Mesodermal cell (in vitro differentiated cells): Measurements from ENCODE around the gene TCF12.
"Not testable (repeated sequence)": the region's sequence is repeated elsewhere in the genome, so short reads cannot be mapped to it uniquely, and the experiment has no call there.

Experiments used
- H3K27ac ChIP-seq: 2 replicates; pipeline ENCODE4 v1.7.0; 2013; ENCODE audit warnings: mild to moderate bottlenecking, low read depth, low read length, moderate library complexity; ENCODE audit not compliant: severe bottlenecking
- H3K36me3 ChIP-seq: 2 replicates; pipeline ENCODE4 v1.7.1; 2013; ENCODE audit warnings: mild to moderate bottlenecking, low read length, moderate library complexity; ENCODE audit not compliant: control insufficient read depth, insufficient read depth
- H3K4me1 ChIP-seq: one replicate; pipeline ENCODE4 v1.7.1; 2013; ENCODE audit warnings: mild to moderate bottlenecking, low read length; ENCODE audit not compliant: insufficient read depth, control insufficient read depth, poor library complexity, severe bottlenecking
- H3K4me3 ChIP-seq: 2 replicates; pipeline ENCODE4 v1.7.0; 2013; ENCODE audit warnings: low read length, control low read depth, mild to moderate bottlenecking; ENCODE audit not compliant: insufficient read depth, poor library complexity, severe bottlenecking; ENCODE audit errors: extremely low read depth
- H3K9me3 ChIP-seq: 2 replicates; pipeline ENCODE4 v1.7.1; 2013; ENCODE audit warnings: mild to moderate bottlenecking, low read length, moderate library complexity; ENCODE audit not compliant: control insufficient read depth
- WGBS, 2 experiments: methylation state at CpG; one replicate each; pipeline ENCODE4 v1.1.5; 2013; ENCODE audit warnings: missing lambda C conversion rate in 2 of 2; ENCODE audit not compliant: insufficient coverage in 2 of 2; 5-methylcytosine and 5-hydroxymethylcytosine counted together

Gene TCF12

GRCh38 chr15:56991017-56991416 lies 72.6 kb downstream of the TCF12 start:
- no peaks in the 10 kb centered on the region for H3K4me1 ChIP-seq
- no peak overlapping the region for H3K4me3 ChIP-seq
- WGBS, 2 experiments = 80 to 100% methylated on average over 1 to 3 of the region's 6 CpGs
- peaks cover 8% of the 10 kb centered on the region for H3K36me3 ChIP-seq
- no peaks in the 10 kb centered on the region for H3K9me3 ChIP-seq
- no peak overlapping the region for H3K27ac ChIP-seq

GRCh38 chr15:56992725-56993124 lies 74.3 kb downstream of the TCF12 start:
- Histone ChIP-seq H3K36me3 (peaks cover 8% of the 10 kb centered on the region), H3K27ac (no peak overlapping the region), H3K4me1 (no peaks in the 10 kb centered on the region), H3K4me3 (no peak overlapping the region), H3K9me3 (no peaks in the 10 kb centered on the region)
- WGBS, 2 experiments = 83 to 100% methylated on average over 1 of the region's 3 CpGs

GRCh38 chr15:56994280-56994679 lies 75.8 kb downstream of the TCF12 start:
- H3K4me3 ChIP-seq = no peak overlapping the region
- H3K4me1 ChIP-seq = no peaks in the 10 kb centered on the region
- H3K9me3 ChIP-seq = no peaks in the 10 kb centered on the region
- peaks cover 8% of the 10 kb centered on the region for H3K36me3 ChIP-seq
- H3K27ac ChIP-seq = no peak overlapping the region

GRCh38 chr15:56996093-56996492 lies 77.6 kb downstream of the TCF12 start:
- Histone ChIP-seq H3K4me3 (no peak overlapping the region), H3K4me1 (no peaks in the 10 kb centered on the region), H3K27ac (no peak overlapping the region), H3K9me3 (no peaks in the 10 kb centered on the region), H3K36me3 (peaks cover 8% of the 10 kb centered on the region)

- Histone ChIP-seq H3K4me3 (no peak overlapping the region), H3K27ac (no peak overlapping the region), H3K36me3 (peaks cover 8% of the 10 kb centered on the region), H3K4me1 (no peaks in the 10 kb centered on the region), H3K9me3 (no peaks in the 10 kb centered on the region)
- 86 to 91% methylated on average over 1 of the region's 3 CpGs for WGBS, 2 experiments
Measured at GRCh38 chr15:56996746-56997470, 78.5 kb downstream of the TCF12 start.

- no peaks in the 10 kb centered on the region for H3K4me1 ChIP-seq
- H3K9me3 ChIP-seq = no peaks in the 10 kb centered on the region
- H3K36me3 ChIP-seq = no peaks in the 10 kb centered on the region
- H3K27ac ChIP-seq = no peak overlapping the region
- no peak overlapping the region for H3K4me3 ChIP-seq
- 80 to 86% methylated on average over 1 to 3 of the region's 4 CpGs for WGBS, 2 experiments
Measured at GRCh38 chr15:57003418-57003817, 85.0 kb downstream of the TCF12 start.

GRCh38 chr15:57005244-57005643 lies 86.8 kb downstream of the TCF12 start:
- Histone ChIP-seq H3K27ac (no peak overlapping the region), H3K36me3 (no peaks in the 10 kb centered on the region), H3K4me1 (no peaks in the 10 kb centered on the region), H3K4me3 (no peak overlapping the region), H3K9me3 (no peaks in the 10 kb centered on the region)
- WGBS, 2 experiments = no CpG with 5 or more reads among the region's 1 CpG

- not testable (repeated sequence) for H3K36me3 ChIP-seq, H3K27ac ChIP-seq
- 75 to 78% methylated on average over 1 of the region's 1 CpG for WGBS, 2 experiments
Measured at GRCh38 chr15:57007797-57008196, 89.4 kb downstream of the TCF12 start.

GRCh38 chr15:57010724-57011123 lies 92.3 kb downstream of the TCF12 start:
- Histone ChIP-seq H3K4me1 (peaks cover 8% of the 10 kb centered on the region), H3K27ac (no peak overlapping the region), H3K9me3 (no peaks in the 10 kb centered on the region), H3K4me3 (no peak overlapping the region), H3K36me3 (no peaks in the 10 kb centered on the region)
- 100% methylated on average over 1 of the region's 2 CpGs for WGBS, 2 experiments

More at GRCh38 chr15:57007797-57008196, 89.4 kb downstream of the TCF12 start:
- not testable (repeated sequence) for H3K4me1 ChIP-seq, H3K4me3 ChIP-seq, H3K9me3 ChIP-seq

- H3K4me1 ChIP-seq = peaks cover 12% of the 10 kb centered on the region
- H3K4me3 ChIP-seq = no peak overlapping the region
- no peaks in the 10 kb centered on the region for H3K9me3 ChIP-seq
- no peak overlapping the region for H3K27ac ChIP-seq
- WGBS, 2 experiments = 86 to 100% methylated on average over 1 of the region's 3 CpGs
- no peaks in the 10 kb centered on the region for H3K36me3 ChIP-seq
Measured at GRCh38 chr15:57012556-57012955, 94.1 kb downstream of the TCF12 start.

- peaks cover 12% of the 10 kb centered on the region for H3K4me1 ChIP-seq
- WGBS, 2 experiments = 95 to 100% methylated on average over 3 to 4 of the region's 5 CpGs
- H3K4me3 ChIP-seq, H3K9me3 ChIP-seq, H3K36me3 ChIP-seq, H3K27ac ChIP-seq: not testable (repeated sequence)
Measured at GRCh38 chr15:57014896-57015295, 96.5 kb downstream of the TCF12 start.
